K562 (cell line): ENCODE data around the gene LY6G5B. TPM values are rescaled to one million over a fixed set of nuclear protein-coding genes. Genes with fewer than 3 reads are reported as not detected.

Experiments
- FOS ChIP-seq: IDR thresholded peaks from 3 replicates; pipeline ENCODE4 v1.6.1; 2011; ENCODE audit not compliant: insufficient read length; ENCODE audit errors: extremely low read depth
- HMG20A ChIP-seq: fragments of 450-650 bp; formaldehyde crosslinking; conservative IDR thresholded peaks from 2 replicates; pipeline ENCODE4 v1.4.0; 2020; ENCODE audit warnings: mild to moderate bottlenecking, mixed read lengths
- MTA2 ChIP-seq: fragments of 450-650 bp; IDR thresholded peaks from 2 replicates; pipeline ENCODE4 v1.6.1; 2016; ENCODE audit warnings: low read depth
- NFATC3 ChIP-seq: fragments of 450-650 bp; IDR thresholded peaks from 2 replicates; pipeline ENCODE4 v1.6.1; 2017; ENCODE audit warnings: mild to moderate bottlenecking
- NR3C1 ChIP-seq: sonication (generic); formaldehyde crosslinking; IDR thresholded peaks from 2 replicates; pipeline ENCODE4 v1.8.1; 2022; ENCODE audit warnings: missing genetic modification reagents
- POLR3A ChIP-seq: IDR thresholded peaks from 2 replicates; pipeline ENCODE4 v1.6.1; 2011; ENCODE audit warnings: borderline replicate concordance, mild to moderate bottlenecking, moderate library complexity; ENCODE audit not compliant: insufficient read length, insufficient read depth; ENCODE audit errors: extremely low read depth
- SRF ChIP-seq, 2 experiments: fragments of 250-450, 450-650 bp in 1 of 2; sonication (Bioruptor Pico) in 1 of 2; sonication (generic) in 1 of 2; formaldehyde crosslinking; IDR thresholded peaks; 2 replicates each; pipeline versions ENCODE4 v1.5.0 to v1.5.1; 2020 to 2022; ENCODE audit warnings: mild to moderate bottlenecking in 1 of 2, missing genetic modification reagents in 1 of 2
- TBL1XR1 ChIP-seq, 2 experiments: IDR thresholded peaks; 2 replicates each; pipeline ENCODE4 v1.6.1; 2012; ENCODE audit warnings: improper control_type of control experiment in 2 of 2, low read length in 2 of 2, mild to moderate bottlenecking in 1 of 2
- TEAD2 ChIP-seq: fragments of 450-650 bp; IDR thresholded peaks from 2 replicates; pipeline ENCODE4 v1.6.1; 2016; ENCODE audit warnings: missing genetic modification characterization, control low read depth, missing compliant biosample characterization
- THAP7 ChIP-seq: fragments of 250-450 bp; sonication (Bioruptor Pico); IDR thresholded peaks from 2 replicates; pipeline ENCODE4 v1.5.0; 2021
- ZBTB17 ChIP-seq: fragments of 450-650 bp; formaldehyde crosslinking; IDR thresholded peaks from 2 replicates; pipeline ENCODE4 v1.4.0; 2020; ENCODE audit warnings: mild to moderate bottlenecking
- ZNF165 ChIP-seq: fragments of 250-450 bp; sonication (Bioruptor Pico); IDR thresholded peaks from 2 replicates; pipeline ENCODE4 v1.4.0; 2020; ENCODE audit warnings: borderline replicate concordance
- ZNF184 ChIP-seq: sonication (generic); formaldehyde crosslinking; IDR thresholded peaks from 2 replicates; pipeline ENCODE4 v1.5.0; 2020; ENCODE audit warnings: missing genetic modification reagents
- ZNF354B ChIP-seq: fragments of 250-450 bp; sonication (Bioruptor Pico); IDR thresholded peaks from 2 replicates; pipeline ENCODE4 v1.4.0; 2020
- ZNF592 ChIP-seq: fragments of 450-650 bp; IDR thresholded peaks from 2 replicates; pipeline ENCODE4 v1.6.1; 2017; ENCODE audit warnings: antibody characterized with exemption, mild to moderate bottlenecking
- polyA plus RNA-seq, 8 experiments: library from polyadenylated mRNA; depleted of rRNA in 4 of 8; stranded (reverse) in 5 of 8; unstranded in 3 of 8; fragments of >200 nt; fragmentation: Nextera tagmentation in 2 of 8; fragmentation: Illumina TruSeq in 1 of 8; extraction: Ambion mirVana in 2 of 8; extraction: Trizol in 1 of 8; gene quantifications; 2 replicates each; pipeline versions ENCODE4 v1.2.1 to v1.2.3, GENCODE V29; 2011 to 2014; ENCODE audit warnings: inconsistent platforms in 1 of 8, missing spikeins in 1 of 8
- total RNA-seq, 7 experiments: library from RNA; depleted of rRNA in 6 of 7; stranded (reverse); fragments of >200 nt in 6 of 7; fragmentation: Illumina TruSeq in 2 of 7; extraction: Trizol in 2 of 7; gene quantifications; 2 replicates each; pipeline versions ENCODE4 v1.2.1 to v1.2.3, GENCODE V29; 2011 to 2021; ENCODE audit warnings: low replicate concordance in 1 of 7
- TF ChIP-seq, protein P1 (sequence below): fragments of 450-650 bp; conservative IDR thresholded peaks from 2 replicates; pipeline ENCODE4 v1.6.1; 2016; ENCODE audit warnings: missing genetic modification characterization, low read depth, mild to moderate bottlenecking, missing compliant biosample characterization, moderate library complexity
- TF ChIP-seq, protein P2 (sequence below): sonication (generic); formaldehyde crosslinking; IDR thresholded peaks from 2 replicates; pipeline ENCODE4 v1.5.0; 2020; ENCODE audit warnings: missing genetic modification reagents
- TF ChIP-seq, protein P3 (sequence below): fragments of 250-450 bp; sonication (Bioruptor Pico); IDR thresholded peaks from 2 replicates; pipeline ENCODE4 v1.4.0; 2020; ENCODE audit warnings: mild to moderate bottlenecking

The LY6G5B gene
- total and polyA plus RNA-seq, 9 of the 15 experiments (the other 6 are each of a cell fraction or from before 2014, with no cell fraction given): 6.0 to 27.0 (median 7.5) TPM

- TF ChIP-seq, protein P1, sequence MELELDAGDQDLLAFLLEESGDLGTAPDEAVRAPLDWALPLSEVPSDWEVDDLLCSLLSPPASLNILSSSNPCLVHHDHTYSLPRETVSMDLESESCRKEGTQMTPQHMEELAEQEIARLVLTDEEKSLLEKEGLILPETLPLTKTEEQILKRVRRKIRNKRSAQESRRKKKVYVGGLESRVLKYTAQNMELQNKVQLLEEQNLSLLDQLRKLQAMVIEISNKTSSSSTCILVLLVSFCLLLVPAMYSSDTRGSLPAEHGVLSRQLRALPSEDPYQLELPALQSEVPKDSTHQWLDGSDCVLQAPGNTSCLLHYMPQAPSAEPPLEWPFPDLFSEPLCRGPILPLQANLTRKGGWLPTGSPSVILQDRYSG (tag): no peak; the same call in 1 of the 2 replicates
- TF ChIP-seq HMG20A (no peak), ZNF354B (CRISPR knock-in tag) (no peak), THAP7 (CRISPR knock-in tag) (0 out of 2 replicates have a peak, but pooled peaks have one; percentile 34), NFATC3 (peak; percentile 61; the same call in 1 of the 2 replicates), TEAD2 (tag) (no peak; the same call in 1 of the 2 replicates), MTA2 (no peak; the same call in 1 of the 2 replicates), NR3C1 (CRISPR knock-in tag) (no peak), TBL1XR1 (IDR thresholded peaks at IDR 0.05; ENCODE audit: low read length in 2 of 2) (peak; percentile 78 to 88), ZBTB17 (CRISPR knock-in tag) (peak; percentile 97), ZNF184 (CRISPR knock-in tag) (no peak), FOS (no peak), POLR3A (no peak), SRF (CRISPR knock-in tag; IDR thresholded peaks at IDR 0.05) (peak; percentile 25 to 94; a peak in 3 of 4 replicates), ZNF592 (peak; percentile 82), ZNF165 (CRISPR knock-in tag) (peak; percentile 61; the same call in 1 of the 2 replicates)
- TF ChIP-seq, protein P2, sequence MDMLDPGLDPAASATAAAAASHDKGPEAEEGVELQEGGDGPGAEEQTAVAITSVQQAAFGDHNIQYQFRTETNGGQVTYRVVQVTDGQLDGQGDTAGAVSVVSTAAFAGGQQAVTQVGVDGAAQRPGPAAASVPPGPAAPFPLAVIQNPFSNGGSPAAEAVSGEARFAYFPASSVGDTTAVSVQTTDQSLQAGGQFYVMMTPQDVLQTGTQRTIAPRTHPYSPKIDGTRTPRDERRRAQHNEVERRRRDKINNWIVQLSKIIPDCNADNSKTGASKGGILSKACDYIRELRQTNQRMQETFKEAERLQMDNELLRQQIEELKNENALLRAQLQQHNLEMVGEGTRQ (CRISPR knock-in tag): no peak
- TF ChIP-seq, protein P3, sequence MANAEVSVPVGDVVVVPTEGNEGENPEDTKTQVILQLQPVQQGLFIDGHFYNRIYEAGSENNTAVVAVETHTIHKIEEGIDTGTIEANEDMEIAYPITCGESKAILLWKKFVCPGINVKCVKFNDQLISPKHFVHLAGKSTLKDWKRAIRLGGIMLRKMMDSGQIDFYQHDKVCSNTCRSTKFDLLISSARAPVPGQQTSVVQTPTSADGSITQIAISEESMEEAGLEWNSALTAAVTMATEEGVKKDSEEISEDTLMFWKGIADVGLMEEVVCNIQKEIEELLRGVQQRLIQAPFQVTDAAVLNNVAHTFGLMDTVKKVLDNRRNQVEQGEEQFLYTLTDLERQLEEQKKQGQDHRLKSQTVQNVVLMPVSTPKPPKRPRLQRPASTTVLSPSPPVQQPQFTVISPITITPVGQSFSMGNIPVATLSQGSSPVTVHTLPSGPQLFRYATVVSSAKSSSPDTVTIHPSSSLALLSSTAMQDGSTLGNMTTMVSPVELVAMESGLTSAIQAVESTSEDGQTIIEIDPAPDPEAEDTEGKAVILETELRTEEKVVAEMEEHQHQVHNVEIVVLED: peak; percentile 70
Observed at GRCh38 chr6:31702819-31703716, 33.3 kb downstream of the LY6G5B start, which contains the start of gene ABHD16A (continued).
